ENCODE results near the gene TNKS1BP1. TPM values are rescaled to one million over a fixed set of nuclear protein-coding genes. Genes with fewer than 3 reads are reported as not detected.

Gene TNKS1BP1
- total and polyA plus RNA-seq, 2 experiments from 2014 or later: 64.2 to 72.2 TPM

DNA sequence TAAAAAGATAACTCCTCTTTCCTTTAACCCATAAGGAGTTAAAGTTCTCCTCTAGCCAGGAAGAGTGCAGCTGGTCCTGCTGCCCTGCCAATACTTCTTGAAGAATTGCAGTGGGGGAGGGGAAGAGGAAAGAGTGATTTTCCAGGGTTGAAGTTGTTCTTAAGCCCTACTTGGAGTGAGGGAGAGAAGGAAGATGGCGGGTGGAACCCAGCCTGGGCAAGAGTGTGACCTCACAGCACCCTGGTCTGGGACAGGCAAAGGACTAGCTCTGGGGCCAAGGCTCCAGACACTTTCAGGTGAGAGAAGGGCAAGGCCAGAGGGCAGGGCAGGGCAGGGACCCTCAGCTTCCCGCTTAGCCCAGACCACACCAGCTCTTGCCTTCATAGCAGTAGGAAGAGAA is 6.6 kb downstream of the TNKS1BP1 start:
- peaks cover 29% of the 10 kb centered on the region for H3K36me3 ChIP-seq (ENCODE audit: insufficient read depth)
- H3K4me3 ChIP-seq: no peak overlapping the region
- no peak overlapping the region for H3K27ac ChIP-seq (ENCODE audit: low read depth)
- peaks cover 55% of the 10 kb centered on the region for H3K79me2 ChIP-seq (replicated peaks; ENCODE audit: insufficient read depth)
- no peak for TF ChIP-seq STAT1 (IDR thresholded peaks at IDR 0.05; ENCODE audit: unreplicated experiment)
- TF ChIP-seq POLR2AphosphoS5 (IDR thresholded peaks at IDR 0.05; ENCODE audit: low read depth): no peak
- TF ChIP-seq ZNF331 (CRISPR knock-in tag; IDR thresholded peaks at IDR 0.05; ENCODE audit: low read depth): no peak
- TF ChIP-seq, protein P1, sequence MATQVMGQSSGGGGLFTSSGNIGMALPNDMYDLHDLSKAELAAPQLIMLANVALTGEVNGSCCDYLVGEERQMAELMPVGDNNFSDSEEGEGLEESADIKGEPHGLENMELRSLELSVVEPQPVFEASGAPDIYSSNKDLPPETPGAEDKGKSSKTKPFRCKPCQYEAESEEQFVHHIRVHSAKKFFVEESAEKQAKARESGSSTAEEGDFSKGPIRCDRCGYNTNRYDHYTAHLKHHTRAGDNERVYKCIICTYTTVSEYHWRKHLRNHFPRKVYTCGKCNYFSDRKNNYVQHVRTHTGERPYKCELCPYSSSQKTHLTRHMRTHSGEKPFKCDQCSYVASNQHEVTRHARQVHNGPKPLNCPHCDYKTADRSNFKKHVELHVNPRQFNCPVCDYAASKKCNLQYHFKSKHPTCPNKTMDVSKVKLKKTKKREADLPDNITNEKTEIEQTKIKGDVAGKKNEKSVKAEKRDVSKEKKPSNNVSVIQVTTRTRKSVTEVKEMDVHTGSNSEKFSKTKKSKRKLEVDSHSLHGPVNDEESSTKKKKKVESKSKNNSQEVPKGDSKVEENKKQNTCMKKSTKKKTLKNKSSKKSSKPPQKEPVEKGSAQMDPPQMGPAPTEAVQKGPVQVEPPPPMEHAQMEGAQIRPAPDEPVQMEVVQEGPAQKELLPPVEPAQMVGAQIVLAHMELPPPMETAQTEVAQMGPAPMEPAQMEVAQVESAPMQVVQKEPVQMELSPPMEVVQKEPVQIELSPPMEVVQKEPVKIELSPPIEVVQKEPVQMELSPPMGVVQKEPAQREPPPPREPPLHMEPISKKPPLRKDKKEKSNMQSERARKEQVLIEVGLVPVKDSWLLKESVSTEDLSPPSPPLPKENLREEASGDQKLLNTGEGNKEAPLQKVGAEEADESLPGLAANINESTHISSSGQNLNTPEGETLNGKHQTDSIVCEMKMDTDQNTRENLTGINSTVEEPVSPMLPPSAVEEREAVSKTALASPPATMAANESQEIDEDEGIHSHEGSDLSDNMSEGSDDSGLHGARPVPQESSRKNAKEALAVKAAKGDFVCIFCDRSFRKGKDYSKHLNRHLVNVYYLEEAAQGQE (IDR thresholded peaks at IDR 0.05; ENCODE audit: unreplicated experiment): no peak
- no peak for TF ChIP-seq JUNB (IDR thresholded peaks at IDR 0.05; ENCODE audit: unreplicated experiment)
- TF ChIP-seq, protein P2, sequence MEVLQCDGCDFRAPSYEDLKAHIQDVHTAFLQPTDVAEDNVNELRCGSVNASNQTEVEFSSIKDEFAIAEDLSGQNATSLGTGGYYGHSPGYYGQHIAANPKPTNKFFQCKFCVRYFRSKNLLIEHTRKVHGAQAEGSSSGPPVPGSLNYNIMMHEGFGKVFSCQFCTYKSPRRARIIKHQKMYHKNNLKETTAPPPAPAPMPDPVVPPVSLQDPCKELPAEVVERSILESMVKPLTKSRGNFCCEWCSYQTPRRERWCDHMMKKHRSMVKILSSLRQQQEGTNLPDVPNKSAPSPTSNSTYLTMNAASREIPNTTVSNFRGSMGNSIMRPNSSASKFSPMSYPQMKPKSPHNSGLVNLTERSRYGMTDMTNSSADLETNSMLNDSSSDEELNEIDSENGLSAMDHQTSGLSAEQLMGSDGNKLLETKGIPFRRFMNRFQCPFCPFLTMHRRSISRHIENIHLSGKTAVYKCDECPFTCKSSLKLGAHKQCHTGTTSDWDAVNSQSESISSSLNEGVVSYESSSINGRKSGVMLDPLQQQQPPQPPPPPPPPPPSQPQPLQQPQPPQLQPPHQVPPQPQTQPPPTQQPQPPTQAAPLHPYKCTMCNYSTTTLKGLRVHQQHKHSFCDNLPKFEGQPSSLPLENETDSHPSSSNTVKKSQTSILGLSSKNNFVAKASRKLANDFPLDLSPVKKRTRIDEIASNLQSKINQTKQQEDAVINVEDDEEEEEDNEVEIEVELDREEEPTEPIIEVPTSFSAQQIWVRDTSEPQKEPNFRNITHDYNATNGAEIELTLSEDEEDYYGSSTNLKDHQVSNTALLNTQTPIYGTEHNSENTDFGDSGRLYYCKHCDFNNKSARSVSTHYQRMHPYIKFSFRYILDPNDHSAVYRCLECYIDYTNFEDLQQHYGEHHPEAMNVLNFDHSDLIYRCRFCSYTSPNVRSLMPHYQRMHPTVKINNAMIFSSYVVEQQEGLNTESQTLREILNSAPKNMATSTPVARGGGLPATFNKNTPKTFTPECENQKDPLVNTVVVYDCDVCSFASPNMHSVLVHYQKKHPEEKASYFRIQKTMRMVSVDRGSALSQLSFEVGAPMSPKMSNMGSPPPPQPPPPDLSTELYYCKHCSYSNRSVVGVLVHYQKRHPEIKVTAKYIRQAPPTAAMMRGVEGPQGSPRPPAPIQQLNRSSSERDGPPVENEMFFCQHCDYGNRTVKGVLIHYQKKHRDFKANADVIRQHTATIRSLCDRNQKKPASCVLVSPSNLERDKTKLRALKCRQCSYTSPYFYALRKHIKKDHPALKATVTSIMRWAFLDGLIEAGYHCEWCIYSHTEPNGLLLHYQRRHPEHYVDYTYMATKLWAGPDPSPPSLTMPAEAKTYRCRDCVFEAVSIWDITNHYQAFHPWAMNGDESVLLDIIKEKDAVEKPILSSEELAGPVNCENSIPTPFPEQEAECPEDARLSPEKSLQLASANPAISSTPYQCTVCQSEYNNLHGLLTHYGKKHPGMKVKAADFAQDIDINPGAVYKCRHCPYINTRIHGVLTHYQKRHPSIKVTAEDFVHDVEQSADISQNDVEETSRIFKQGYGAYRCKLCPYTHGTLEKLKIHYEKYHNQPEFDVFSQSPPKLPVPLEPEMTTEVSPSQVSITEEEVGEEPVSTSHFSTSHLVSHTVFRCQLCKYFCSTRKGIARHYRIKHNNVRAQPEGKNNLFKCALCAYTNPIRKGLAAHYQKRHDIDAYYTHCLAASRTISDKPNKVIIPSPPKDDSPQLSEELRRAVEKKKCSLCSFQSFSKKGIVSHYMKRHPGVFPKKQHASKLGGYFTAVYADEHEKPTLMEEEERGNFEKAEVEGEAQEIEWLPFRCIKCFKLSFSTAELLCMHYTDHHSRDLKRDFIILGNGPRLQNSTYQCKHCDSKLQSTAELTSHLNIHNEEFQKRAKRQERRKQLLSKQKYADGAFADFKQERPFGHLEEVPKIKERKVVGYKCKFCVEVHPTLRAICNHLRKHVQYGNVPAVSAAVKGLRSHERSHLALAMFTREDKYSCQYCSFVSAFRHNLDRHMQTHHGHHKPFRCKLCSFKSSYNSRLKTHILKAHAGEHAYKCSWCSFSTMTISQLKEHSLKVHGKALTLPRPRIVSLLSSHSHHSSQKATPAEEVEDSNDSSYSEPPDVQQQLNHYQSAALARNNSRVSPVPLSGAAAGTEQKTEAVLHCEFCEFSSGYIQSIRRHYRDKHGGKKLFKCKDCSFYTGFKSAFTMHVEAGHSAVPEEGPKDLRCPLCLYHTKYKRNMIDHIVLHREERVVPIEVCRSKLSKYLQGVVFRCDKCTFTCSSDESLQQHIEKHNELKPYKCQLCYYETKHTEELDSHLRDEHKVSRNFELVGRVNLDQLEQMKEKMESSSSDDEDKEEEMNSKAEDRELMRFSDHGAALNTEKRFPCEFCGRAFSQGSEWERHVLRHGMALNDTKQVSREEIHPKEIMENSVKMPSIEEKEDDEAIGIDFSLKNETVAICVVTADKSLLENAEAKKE (CRISPR knock-in tag; IDR thresholded peaks at IDR 0.05): no peak
- TF ChIP-seq, protein P3, sequence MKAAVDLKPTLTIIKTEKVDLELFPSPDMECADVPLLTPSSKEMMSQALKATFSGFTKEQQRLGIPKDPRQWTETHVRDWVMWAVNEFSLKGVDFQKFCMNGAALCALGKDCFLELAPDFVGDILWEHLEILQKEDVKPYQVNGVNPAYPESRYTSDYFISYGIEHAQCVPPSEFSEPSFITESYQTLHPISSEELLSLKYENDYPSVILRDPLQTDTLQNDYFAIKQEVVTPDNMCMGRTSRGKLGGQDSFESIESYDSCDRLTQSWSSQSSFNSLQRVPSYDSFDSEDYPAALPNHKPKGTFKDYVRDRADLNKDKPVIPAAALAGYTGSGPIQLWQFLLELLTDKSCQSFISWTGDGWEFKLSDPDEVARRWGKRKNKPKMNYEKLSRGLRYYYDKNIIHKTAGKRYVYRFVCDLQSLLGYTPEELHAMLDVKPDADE (IDR thresholded peaks at IDR 0.05): no peak
- no peak for TF ChIP-seq ZNF114 (CRISPR knock-in tag; IDR thresholded peaks at IDR 0.05)
- no peaks in the 10 kb centered on the region for H3K27me3 ChIP-seq (ENCODE audit: insufficient read depth)
- no peak for DNase-seq (ENCODE audit: low spot score)
- H3F3A ChIP-seq (replicated peaks; ENCODE audit: low read depth): peaks cover 8% of the 10 kb centered on the region; the same call in 1 of the 2 replicates
- H3K4me1 ChIP-seq (ENCODE audit: insufficient read depth): peaks cover 29% of the 10 kb centered on the region
- Mint-ChIP-seq H3K36me3 (ENCODE audit: low read depth) (peaks cover 32% of the 10 kb centered on the region), H3K27me3 (ENCODE audit: insufficient read depth, low read depth, poor library complexity) (peaks cover 5% of the 10 kb centered on the region), H3K27ac (no peak overlapping the region), H3K4me1 (peaks cover 30% of the 10 kb centered on the region), H3K9me3 (peaks cover 3% of the 10 kb centered on the region; the same call in 1 of the 3 replicates), H3K4me3 (no peak overlapping the region)
- peaks cover 22% of the 10 kb centered on the region for H4K20me1 ChIP-seq (replicated peaks; ENCODE audit: insufficient read depth)
- no peak for ATAC-seq
- H3K4me2 ChIP-seq: no peak overlapping the region
- no peaks in the 10 kb centered on the region for H3K9me2 ChIP-seq (ENCODE audit: insufficient read depth)
- no peak overlapping the region for H2AFZ ChIP-seq

Data from GM23338 (cell line).